ENCODE measurements around the gene PIM1. TPM values are rescaled to one million over a fixed set of nuclear protein-coding genes. Genes with fewer than 3 reads are reported as not detected.

The PIM1 gene
- total and polyA plus RNA-seq, 9 of the 15 experiments (the other 6 are each of a cell fraction or from before 2014, with no cell fraction given): 19.0 to 789 (median 212) TPM

DNA sequence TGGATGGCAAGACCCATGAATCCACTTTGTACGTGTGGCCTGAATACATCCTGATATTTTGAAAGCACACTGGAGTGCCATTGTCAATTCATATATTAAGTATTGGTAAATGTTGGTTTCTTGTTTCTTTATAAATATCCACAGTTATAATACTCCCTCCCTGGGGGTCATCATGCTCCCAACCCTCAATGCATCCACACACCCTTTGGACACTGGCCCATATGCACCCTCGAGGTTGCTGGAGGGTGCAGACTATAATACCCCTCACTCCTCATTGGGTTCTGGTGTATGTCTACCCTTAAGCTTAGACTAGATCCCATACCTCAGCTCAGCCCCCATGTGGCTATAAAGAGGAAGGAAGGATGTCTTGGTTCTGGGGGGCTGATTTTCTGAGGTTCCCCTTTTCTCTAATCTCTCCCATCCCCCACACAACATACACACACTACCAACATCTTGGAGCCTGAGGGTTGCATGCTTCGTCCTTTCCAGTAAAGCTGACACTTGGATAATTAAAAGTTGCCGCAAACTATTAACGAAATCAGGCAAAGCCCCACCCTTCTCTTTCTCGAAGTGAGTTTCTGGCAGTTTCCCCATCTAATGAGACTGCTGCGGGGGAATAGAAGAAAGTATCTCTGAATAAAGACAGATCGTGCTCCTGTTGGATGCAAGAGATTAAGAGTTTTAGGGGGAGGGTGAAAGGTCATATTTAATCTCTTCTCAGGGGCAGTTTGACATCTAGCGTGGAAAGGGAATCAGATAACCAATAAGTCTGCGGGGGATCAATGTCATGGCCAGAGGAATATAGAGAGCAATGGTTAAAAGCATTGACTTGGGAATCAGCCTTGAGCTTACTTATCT, 7.4 kb downstream of the PIM1 start (continued):
- TF ChIP-seq, protein P1, sequence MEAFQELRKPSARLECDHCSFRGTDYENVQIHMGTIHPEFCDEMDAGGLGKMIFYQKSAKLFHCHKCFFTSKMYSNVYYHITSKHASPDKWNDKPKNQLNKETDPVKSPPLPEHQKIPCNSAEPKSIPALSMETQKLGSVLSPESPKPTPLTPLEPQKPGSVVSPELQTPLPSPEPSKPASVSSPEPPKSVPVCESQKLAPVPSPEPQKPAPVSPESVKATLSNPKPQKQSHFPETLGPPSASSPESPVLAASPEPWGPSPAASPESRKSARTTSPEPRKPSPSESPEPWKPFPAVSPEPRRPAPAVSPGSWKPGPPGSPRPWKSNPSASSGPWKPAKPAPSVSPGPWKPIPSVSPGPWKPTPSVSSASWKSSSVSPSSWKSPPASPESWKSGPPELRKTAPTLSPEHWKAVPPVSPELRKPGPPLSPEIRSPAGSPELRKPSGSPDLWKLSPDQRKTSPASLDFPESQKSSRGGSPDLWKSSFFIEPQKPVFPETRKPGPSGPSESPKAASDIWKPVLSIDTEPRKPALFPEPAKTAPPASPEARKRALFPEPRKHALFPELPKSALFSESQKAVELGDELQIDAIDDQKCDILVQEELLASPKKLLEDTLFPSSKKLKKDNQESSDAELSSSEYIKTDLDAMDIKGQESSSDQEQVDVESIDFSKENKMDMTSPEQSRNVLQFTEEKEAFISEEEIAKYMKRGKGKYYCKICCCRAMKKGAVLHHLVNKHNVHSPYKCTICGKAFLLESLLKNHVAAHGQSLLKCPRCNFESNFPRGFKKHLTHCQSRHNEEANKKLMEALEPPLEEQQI (IDR thresholded peaks at IDR 0.05): no peak
- TF ChIP-seq, protein P2, sequence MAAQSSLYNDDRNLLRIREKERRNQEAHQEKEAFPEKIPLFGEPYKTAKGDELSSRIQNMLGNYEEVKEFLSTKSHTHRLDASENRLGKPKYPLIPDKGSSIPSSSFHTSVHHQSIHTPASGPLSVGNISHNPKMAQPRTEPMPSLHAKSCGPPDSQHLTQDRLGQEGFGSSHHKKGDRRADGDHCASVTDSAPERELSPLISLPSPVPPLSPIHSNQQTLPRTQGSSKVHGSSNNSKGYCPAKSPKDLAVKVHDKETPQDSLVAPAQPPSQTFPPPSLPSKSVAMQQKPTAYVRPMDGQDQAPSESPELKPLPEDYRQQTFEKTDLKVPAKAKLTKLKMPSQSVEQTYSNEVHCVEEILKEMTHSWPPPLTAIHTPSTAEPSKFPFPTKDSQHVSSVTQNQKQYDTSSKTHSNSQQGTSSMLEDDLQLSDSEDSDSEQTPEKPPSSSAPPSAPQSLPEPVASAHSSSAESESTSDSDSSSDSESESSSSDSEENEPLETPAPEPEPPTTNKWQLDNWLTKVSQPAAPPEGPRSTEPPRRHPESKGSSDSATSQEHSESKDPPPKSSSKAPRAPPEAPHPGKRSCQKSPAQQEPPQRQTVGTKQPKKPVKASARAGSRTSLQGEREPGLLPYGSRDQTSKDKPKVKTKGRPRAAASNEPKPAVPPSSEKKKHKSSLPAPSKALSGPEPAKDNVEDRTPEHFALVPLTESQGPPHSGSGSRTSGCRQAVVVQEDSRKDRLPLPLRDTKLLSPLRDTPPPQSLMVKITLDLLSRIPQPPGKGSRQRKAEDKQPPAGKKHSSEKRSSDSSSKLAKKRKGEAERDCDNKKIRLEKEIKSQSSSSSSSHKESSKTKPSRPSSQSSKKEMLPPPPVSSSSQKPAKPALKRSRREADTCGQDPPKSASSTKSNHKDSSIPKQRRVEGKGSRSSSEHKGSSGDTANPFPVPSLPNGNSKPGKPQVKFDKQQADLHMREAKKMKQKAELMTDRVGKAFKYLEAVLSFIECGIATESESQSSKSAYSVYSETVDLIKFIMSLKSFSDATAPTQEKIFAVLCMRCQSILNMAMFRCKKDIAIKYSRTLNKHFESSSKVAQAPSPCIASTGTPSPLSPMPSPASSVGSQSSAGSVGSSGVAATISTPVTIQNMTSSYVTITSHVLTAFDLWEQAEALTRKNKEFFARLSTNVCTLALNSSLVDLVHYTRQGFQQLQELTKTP (IDR thresholded peaks at IDR 0.05; ENCODE audit: low read depth in 1 of 2, partially characterized antibody in 2 of 2): peak; percentile 63 to 77
- TF ChIP-seq FOXK2 (conservative IDR thresholded peaks at IDR 0.05 in 1 of 2, IDR thresholded peaks at IDR 0.05 in 1 of 2; ENCODE audit: low read depth in 2 of 2): 0 out of 4 replicates have a peak, but pooled peaks have one; percentile 42 to 49
- TF ChIP-seq, protein P3, sequence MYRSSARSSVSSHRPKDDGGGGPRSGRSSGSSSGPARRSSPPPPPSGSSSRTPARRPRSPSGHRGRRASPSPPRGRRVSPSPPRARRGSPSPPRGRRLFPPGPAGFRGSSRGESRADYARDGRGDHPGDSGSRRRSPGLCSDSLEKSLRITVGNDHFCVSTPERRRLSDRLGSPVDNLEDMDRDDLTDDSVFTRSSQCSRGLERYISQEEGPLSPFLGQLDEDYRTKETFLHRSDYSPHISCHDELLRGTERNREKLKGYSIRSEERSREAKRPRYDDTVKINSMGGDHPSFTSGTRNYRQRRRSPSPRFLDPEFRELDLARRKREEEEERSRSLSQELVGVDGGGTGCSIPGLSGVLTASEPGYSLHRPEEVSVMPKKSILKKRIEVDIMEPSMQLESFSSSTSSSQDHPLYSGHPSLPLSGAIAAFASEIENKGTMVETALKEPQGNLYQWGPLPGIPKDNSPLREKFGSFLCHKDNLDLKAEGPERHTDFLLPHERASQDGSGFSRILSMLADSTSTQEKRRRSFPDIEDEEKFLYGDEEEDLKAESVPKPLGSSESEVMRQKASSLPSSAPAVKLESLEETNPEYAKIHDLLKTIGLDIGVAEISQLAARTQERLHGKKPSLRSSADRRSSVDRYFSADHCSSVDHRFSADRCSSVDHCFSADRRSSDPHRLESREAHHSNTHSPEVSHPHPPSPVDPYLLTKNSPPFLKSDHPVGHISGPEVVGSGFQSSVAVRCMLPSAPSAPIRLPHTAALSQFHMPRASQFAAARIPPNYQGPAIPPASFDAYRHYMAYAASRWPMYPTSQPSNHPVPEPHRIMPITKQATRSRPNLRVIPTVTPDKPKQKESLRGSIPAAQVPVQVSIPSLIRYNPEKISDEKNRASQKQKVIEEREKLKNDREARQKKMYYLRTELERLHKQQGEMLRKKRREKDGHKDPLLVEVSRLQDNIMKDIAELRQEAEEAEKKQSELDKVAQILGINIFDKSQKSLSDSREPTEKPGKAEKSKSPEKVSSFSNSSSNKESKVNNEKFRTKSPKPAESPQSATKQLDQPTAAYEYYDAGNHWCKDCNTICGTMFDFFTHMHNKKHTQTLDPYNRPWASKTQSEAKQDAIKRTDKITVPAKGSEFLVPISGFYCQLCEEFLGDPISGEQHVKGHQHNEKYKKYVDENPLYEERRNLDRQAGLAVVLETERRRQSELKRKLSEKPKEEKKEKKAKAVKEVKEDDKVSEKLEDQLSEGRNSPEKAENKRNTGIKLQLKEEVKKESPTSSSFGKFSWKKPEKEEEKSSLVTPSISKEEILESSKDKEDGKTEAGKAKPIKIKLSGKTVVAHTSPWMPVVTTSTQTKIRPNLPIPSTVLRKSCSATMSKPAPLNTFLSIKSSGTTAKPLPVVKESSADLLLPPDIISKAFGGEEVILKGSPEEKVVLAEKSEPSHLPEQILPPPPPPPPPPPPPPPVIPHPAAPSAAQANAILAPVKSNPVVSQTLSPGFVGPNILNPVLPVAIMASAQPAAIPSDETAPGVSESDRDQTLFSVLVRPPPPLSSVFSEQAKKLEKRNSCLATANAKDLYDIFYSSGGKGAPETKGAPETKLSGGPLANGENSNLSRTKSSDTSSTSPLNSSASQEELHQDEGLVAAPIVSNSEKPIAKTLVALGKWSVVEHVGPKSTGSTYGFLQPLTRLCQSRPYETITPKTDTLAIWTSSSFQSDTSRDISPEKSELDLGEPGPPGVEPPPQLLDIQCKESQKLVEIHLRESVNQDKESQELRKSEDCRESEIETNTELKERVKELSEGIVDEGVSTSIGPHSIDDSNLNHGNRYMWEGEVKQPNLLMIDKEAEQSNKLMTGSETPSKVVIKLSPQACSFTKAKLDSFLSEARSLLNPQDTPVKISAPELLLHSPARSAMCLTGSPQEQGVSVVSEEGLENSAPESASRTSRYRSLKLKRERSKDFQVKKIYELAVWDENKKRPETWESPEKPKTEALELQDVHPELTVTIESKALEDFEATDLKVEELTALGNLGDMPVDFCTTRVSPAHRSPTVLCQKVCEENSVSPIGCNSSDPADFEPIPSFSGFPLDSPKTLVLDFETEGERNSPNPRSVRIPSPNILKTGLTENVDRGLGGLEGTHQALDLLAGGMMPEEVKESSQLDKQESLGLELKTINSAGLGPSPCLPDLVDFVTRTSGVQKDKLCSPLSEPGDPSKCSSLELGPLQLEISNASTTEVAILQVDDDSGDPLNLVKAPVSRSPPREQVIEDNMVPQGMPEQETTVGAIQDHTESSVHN (IDR thresholded peaks at IDR 0.05; ENCODE audit: borderline replicate concordance in 1 of 2, low read depth in 1 of 2): no peak
- no peak for TF ChIP-seq MCM3 (IDR thresholded peaks at IDR 0.05)
- TF ChIP-seq RHOXF2B (CRISPR knock-in tag; conservative IDR thresholded peaks at IDR 0.05): no peak
- TF ChIP-seq PHF21A (IDR thresholded peaks at IDR 0.05; ENCODE audit: borderline replicate concordance, low read depth): no peak; the same call in 1 of the 2 replicates
